Amniotic epithelial cell (primary cell): ENCODE data around the gene ADAP1.
"Not testable (repeated sequence)": the region's sequence is repeated elsewhere in the genome, so short reads cannot be mapped to it uniquely, and the experiment has no call there.

Source experiments
- DNase-seq: peaks from one replicate; pipeline ENCODE4 v3.0.0-alpha.2; 2010; ENCODE audit warnings: low read depth

The ADAP1 gene, protein sequence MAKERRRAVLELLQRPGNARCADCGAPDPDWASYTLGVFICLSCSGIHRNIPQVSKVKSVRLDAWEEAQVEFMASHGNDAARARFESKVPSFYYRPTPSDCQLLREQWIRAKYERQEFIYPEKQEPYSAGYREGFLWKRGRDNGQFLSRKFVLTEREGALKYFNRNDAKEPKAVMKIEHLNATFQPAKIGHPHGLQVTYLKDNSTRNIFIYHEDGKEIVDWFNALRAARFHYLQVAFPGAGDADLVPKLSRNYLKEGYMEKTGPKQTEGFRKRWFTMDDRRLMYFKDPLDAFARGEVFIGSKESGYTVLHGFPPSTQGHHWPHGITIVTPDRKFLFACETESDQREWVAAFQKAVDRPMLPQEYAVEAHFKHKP

DNA sequence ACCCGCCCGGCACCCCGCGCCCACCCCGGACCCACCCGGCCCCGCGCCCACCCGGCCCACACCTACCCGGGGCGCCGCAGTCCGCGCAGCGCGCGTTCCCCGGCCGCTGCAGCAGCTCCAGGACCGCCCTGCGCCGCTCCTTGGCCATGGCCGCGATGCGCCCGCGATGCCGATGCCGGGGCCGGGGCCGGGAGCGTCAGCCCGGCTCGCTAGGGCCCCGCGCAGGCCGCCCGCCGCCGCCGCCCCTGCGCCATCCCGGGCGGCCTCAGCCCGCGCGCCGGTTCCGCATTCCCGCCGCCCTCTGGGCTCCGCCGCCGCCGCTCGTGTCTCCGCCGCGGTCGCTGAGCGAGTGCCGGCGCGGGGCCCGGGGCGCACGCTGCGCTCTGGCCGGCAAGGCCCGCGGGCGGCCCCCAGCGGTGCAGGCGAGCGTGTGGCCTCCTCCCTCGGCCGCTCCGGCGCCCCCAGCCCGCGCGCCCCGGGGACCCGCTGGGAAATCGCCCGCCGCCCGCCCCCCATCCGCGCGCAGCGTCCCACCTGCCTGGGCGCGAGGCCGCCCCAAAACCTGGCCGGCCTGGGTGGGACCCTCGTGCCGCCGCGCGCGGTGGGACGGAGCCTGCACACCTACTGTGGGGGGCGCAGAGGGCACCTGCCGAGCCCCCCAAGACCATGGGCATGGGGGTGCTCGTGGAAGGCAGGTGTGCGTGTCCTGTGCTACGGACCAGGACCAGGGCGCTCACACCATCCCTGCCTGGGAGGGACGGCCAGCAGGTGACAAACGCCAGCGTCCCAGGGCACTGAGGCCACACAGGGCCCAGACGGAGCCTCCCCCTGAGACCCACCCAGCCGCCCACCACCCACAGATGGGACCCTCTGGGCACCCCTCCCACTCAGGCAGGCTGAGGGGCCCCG, at the start of gene ADAP1:
ADAP1 (minus strand) TSS at position 351 of the 909 bp plus-strand sequence; CDS start at position 148, 203 bp downstream.
- DNase-seq = peak; percentile 37

DNA sequence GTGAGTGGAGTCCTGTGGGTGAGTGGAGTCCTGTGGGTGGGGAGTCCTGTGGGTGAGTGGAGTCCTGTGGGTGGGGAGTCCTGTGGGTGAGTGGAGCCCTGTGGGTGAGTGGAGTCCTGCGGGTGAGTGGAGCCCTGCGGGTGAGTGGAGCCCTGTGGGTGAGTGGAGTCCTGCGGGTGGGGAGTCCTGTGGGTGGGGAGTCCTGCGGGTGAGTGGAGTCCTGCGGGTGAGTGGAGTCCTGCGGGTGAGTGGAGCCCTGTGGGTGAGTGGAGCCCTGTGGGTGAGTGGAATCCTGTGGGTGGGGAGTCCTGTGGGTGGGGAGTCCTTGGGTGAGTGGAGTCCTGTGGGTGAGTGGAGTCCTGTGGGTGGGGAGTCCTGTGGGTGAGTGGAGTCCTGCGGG, 48.0 kb upstream of the ADAP1 start:
- DNase-seq = not testable (repeated sequence)

DNA sequence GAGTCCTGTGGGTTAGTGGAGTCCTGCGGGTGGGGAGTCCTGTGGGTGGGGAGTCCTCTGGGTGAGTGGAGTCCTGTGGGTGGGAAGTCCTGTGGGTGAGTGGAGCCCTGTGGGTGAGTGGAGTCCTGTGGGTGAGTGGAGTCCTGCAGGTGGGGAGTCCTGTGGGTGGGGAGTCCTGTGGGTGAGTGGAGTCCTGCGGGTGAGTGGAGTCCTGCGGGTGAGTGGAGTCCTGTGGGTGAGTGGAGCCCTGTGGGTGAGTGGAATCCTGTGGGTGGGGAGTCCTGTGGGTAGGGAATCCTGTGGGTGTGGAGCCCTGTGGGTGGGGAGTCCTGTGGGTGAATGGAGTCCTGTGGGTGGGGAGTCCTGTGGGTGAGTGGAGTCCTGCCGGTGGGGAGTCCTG, 47.5 kb upstream of the ADAP1 start:
- not testable (repeated sequence) for DNase-seq

DNA sequence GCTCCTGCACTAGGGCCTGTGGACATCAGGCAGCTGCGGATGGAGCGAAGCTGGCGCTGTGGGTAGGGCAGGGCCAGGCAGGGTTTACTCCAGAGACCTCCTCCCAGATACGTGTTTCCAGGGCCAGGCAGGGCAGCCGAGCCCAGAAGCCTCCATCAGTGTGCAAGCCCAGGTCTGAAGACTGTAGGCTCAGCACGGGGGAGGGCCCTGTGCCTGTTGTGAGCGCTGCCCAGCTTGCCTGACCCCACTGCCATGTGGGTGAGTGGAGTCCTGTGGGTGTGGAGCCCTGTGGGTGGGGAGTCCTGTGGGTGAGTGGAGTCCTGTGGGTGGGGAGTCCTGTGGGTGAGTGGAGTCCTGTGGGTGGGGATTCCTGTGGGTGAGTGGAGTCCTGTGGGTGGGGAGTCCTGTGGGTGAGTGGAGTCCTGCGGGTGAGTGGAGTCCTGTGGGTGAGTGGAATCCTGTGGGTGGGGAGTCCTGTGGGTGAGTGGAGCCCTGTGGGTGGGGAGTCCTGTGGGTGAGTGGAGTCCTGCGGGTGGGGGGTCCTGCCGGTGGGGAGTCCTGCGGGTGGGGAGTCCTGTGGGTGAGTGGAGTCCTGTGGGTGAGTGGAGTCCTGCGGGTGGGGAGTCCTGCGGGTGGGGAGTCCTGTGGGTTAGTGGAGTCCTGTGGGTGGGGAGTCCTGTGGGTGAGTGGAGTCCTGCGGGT, 46.7 kb upstream of the ADAP1 start:
- DNase-seq = not testable (repeated sequence)

DNA sequence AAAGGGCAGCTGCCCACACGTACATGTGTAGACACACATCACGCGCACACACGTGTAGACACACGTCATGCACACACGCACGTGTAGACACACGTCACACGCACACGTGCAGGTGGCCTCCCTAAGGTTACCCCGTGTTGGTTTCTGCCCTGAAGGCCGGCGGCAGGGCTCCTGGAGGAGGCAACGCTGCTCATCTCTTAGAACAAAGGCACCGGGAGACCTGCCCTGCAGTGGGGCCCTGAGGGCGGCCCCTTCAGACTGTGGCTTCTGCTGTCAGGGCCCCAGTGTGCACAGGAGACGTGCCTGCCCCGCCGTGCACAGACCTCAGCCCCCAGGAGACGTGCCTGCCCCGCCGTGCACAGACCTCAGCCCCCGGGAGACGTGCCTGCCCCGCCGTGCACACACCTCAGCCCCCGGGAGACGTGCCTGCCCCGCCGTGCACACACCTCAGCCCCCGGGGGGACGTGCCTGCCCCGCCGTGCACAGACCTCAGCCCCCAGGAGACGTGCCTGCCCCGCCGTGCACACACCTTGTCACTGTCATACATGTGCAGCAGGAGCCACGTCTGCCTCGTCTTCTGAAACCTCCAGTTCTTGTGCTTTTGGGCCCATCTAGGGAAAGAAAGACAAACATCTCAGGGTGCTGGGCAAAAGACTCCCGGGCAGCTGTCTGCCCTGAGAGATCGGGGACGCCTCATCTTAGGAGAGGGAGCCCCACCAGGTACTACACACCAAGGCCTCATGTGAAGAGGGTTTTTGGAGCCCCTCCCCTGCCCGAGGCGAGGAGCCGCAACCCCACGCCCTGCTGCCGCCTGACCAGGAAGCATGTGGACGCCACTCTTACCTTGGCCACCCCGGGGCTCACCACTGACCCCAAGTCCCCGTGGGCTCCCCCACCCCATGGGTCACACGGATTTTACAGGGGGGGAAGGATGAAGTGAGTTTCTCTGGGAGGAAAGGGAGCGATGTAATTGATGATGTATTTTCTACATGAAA, 45.8 kb upstream of the ADAP1 start:
- DNase-seq = no peak

DNA sequence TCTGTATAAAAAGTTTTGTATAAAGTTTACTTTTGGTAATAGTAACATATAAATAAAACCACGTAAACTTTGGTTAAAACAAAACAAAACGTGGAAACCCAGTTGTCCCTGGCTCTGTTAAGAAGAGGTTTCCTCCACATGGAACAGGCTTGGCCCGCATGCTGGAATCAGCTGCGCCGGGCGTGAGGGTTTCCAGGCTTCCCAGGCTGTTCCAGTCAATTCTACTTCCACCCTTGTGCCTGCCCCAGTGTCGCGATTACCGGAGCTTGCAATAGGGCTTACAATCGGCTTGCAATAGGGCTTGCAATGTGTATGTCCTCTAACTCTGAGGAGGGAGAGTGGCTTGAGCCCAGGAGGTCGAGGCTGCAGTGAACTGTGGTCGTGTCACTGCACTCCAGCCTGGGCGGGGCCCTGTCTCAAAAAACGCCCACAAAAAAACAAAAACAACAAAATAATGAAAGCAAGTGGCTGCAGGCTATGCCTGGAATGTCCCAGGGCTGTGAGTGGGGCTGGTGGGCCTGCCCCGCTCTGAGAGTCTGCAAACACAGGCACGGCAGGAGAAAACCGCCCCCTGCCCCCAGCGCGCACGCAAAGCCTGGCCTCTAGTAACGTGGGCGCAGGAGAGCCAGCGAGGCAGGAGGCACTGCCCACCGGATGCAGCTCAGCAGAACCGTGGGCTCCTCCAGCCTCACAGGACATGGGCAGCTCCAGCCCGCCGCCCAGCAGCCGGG, 44.8 kb upstream of the ADAP1 start:
- no peak for DNase-seq

- no peak for DNase-seq
These were observed 43.2 kb upstream of the ADAP1 start for GRCh38 chr7:997404-998395.

- no peak for DNase-seq
These were observed 41.8 kb upstream of the ADAP1 start for GRCh38 chr7:996079-996872.

GRCh38 chr7:995571-995970, 41.1 kb upstream of the ADAP1 start:
- DNase-seq = no peak

DNA sequence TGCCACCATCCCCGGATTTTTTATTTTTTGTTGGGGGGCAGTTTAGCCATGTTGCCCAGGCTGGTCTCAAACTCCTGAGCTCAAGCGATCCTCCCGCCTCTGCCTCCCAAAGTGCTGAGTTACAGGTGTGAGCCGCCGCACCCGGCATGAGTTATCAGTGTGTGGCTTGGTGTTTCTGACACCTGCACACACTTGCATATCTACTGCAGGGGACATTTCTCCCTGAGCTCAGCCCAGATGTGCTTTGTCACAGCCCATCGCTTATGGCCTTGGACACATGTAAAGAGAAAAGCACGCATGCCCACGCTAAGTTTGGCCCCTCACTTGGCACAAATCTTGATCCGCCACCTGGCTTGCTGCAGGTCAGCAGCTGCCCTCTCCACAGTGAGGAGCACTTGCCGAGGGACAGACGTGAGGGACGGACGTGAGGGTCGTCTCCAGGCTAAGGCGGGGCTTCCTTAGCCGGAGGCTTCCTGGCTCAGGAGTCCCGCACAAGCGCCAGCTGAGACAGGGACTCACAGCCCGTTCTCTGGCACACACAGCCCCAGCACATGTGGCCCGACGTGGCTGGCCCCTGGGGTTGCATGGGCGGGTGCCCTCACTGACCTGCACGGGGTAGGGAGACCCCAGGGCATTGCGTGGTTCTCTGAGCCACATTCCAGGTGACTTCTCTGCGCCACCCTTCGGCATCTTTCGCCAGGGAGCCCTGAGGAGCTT, 40.3 kb upstream of the ADAP1 start:
- no peak for DNase-seq

DNA sequence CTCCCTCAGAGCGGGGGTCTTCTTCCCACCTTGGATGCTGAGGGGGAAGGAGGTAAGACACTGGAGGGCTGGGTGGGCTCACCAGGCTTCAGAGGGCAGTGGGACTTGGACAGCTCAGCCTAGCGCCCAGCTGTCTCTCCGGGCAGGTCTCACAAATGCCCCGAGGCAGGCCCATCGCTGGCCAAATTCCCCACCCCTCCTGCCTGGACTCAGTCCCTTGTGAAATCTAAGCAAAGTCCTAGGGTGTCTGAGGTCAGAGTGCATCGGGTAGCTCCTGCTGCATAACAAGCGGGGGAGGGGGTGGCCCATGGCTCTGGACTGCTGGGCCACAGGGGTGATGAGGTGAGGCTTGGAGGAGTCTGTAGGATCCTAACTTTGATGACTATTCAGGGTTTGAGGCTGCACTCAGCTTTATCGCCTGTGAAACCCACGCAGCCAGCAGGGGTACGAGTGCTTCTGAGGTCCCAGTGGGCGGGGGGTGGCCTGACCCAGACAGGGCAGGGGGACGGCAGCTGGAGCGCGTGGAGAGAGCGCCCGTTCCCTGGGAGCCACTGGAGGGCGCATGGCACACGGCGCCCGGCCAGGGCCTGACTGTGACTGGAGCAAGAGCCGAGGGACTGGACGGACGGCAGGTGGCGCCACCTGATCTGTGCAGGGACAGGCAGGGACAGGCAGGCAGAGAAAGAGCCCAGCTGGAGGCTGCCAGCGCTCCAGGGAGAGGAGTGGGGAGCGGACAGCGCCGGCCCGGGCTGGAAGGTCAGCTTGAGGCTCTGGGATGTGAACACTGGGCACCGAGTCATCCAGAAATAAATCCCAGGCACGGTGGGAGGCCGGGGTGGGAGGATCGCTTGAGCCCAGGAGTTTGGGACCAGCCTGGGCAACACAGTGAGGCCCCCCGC, 38.5 kb upstream of the ADAP1 start:
- DNase-seq = peak; percentile 90

DNA sequence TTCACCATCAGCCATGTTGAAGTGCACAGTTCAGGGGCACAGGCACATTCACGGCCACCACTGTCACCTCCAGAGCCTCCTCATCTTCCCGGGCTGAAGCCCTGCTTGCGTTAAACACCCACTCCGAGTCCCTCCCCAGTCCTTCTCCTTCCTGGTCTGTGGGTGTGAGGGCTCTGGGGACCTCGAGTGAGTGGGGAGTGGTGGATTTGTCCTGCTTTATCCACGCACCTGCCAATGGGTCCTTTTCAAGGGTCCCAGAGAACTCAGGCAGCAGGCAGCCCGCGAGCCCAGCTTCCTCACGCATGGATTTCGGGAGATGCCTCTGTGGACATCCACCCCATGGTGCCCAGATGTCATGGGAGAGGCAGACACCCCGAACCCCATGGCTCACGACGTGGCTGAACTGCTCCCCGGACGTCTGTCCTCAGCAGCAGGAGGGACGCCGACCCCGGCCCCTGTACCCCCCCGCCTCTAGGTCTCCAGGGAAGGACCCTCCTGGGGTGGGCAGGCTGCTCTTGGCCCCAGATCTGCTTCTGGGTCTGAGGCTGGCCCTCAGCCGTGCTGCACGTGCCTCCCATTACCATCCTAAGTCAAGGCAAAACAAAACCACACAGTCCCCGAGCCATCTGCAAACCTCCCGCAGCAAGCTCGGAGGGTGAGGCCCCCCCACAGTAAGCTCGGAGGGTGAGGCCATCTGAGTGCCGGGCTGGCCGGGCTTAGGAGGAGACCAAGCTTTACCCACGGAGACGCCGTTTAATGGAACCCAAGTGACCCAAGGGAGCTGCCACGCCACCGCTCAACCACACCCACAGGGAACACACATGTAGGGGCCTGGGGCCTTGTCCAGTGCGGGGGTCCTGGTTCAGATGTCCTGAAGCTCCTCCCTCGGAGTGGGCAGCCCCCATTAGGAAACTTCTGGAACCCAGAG, 37.5 kb upstream of the ADAP1 start:
- no peak for DNase-seq

DNA sequence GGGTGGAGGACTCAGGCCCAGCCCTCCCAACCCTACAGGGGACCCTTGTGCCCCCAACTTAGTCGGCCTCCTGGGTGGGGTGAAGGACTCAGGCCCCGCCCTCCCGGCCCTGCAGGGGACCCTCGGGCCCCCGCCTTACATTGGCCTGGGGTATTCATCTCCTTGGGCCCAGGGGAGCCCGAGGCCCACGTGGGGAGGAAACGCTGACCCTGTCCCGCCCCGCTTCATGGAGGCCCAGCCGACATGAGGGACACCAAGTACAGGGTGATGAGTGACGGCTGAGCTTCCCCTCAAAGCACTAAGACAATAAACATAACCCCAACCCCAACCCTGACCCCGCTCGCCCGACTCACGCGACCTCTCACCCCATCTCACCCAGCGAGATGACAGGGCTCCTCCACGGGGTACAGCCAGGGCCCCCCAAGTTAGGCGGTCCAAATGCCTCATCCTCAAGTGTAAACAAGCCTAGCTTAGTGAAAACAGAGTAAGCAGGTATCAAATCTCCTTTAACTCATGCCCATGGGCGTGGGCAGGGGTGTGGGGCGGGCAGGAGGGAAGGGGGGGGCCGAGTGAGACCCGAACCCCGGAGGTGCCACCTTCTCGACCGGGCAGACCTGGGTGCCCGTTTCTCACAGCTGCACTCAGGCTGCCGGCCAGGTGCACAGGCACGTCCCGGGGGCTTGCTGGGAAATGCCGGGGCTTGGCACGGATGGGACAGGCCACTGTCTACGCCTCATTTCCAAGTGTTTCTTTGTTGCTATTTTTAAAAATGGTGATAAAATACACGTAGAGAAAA, 36.7 kb upstream of the ADAP1 start:
- DNase-seq = no peak

DNA sequence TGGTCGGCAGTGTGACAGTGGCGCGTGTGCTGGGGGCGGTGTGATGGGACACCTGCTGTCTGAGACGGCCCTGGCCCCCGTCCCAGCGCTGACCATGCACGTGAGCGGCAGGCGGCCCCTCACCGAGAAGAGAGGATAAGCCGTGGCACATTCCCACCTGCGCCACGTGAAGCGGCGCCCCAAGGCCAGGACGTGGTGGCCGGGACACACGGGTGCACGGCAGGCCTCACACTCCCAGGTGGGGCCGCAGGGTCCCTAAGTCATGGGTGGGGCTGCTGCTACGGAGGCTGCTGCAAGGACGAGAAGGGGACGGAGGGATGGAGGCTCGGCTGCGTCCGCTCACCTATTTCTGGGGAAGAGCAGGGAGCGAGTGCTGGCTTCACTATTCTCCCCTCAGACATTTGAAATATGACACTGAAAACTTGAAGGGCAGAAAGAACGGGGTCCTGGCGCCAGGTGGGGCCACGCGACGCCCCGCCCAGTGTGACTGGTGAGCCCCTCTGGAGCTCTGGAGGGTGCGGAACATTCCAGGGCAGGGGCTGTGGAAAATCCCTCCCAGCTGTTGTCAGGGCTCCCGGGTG, 36.0 kb upstream of the ADAP1 start:
- no peak for DNase-seq
